HG02840 (cell line): ENCODE data around the gene CCDC183.
A peak's percentile ranks its signal among the peaks of the same experiment; 100 is the strongest.
"Not testable (repeated sequence)": the region's sequence is repeated elsewhere in the genome, so short reads cannot be mapped to it uniquely, and the experiment has no call there.

Source experiments
- ATAC-seq: cut with Tn5 transposase; IDR thresholded peaks from one replicate; pipeline ENCODE4 v1.9.1; 2021; ENCODE audit warnings: mild to moderate bottlenecking, moderate library complexity, moderate number of reproducible peaks; ENCODE audit not compliant: unreplicated experiment, low FRiP score

CCDC183 gene

GRCh38 chr9:136835932-136836904 lies 40.1 kb downstream of the CCDC183 start:
- ATAC-seq = no peak

- no peak for ATAC-seq
Measured at GRCh38 chr9:136837146-136837855, 41.2 kb downstream of the CCDC183 start.

- ATAC-seq = not testable (repeated sequence)
Measured at GRCh38 chr9:136837856-136838277, 41.7 kb downstream of the CCDC183 start.

GRCh38 chr9:136838314-136839228 lies 42.4 kb downstream of the CCDC183 start:
- no peak for ATAC-seq

- ATAC-seq = no peak
Measured at GRCh38 chr9:136839229-136840139, 43.3 kb downstream of the CCDC183 start.

GRCh38 chr9:136840140-136840876 lies 44.2 kb downstream of the CCDC183 start:
- ATAC-seq = no peak

GRCh38 chr9:136840877-136841645 lies 44.9 kb downstream of the CCDC183 start:
- no peak for ATAC-seq

GRCh38 chr9:136841646-136842379 lies 45.7 kb downstream of the CCDC183 start:
- not testable (repeated sequence) for ATAC-seq

GRCh38 chr9:136842380-136842948 lies 46.3 kb downstream of the CCDC183 start, which contains the start of gene AJM1:
TSS of gene AJM1 (plus strand) at chr9:136842478. CDS start at chr9:136844415, 1,937 bp downstream.
- peak; percentile 57 for ATAC-seq

GRCh38 chr9:136843159-136843800 lies 47.1 kb downstream of the CCDC183 start:
- not testable (repeated sequence) for ATAC-seq

GRCh38 chr9:136843801-136844740 lies 47.9 kb downstream of the CCDC183 start:
- ATAC-seq = not testable (repeated sequence)

- ATAC-seq = no peak
Measured at GRCh38 chr9:136844761-136845464, 48.8 kb downstream of the CCDC183 start.

- no peak for ATAC-seq
Measured at GRCh38 chr9:136845465-136846260, 49.5 kb downstream of the CCDC183 start.
